HepG2 (cell line): Measurements from ENCODE around the gene SLC4A2. TPM values are rescaled to one million over a fixed set of nuclear protein-coding genes. Genes with fewer than 3 reads are reported as not detected.

ENCODE experiments used
- ARID4A ChIP-seq: sonication (generic); formaldehyde crosslinking; IDR thresholded peaks from 2 replicates; pipeline ENCODE4 v1.5.0; 2020; ENCODE audit warnings: mild to moderate bottlenecking, missing genetic modification reagents, borderline replicate concordance
- ETS1 ChIP-seq: sonication (generic); formaldehyde crosslinking; IDR thresholded peaks from 2 replicates; pipeline ENCODE4 v1.4.0; 2020; ENCODE audit warnings: missing genetic modification reagents
- IRF9 ChIP-seq: sonication (generic); formaldehyde crosslinking; IDR thresholded peaks from 2 replicates; pipeline ENCODE4 v1.8.0; 2022; ENCODE audit warnings: missing genetic modification reagents, mild to moderate bottlenecking, borderline replicate concordance
- MEF2D ChIP-seq: sonication (generic); formaldehyde crosslinking; IDR thresholded peaks from 2 replicates; pipeline ENCODE4 v1.5.1; 2020; ENCODE audit warnings: mild to moderate bottlenecking, missing genetic modification reagents
- MIER3 ChIP-seq: IDR thresholded peaks from 2 replicates; pipeline ENCODE4 v1.6.1; 2016; ENCODE audit warnings: missing compliant biosample characterization, borderline replicate concordance
- NCOA2 ChIP-seq: sonication (generic); formaldehyde crosslinking; IDR thresholded peaks from 2 replicates; pipeline ENCODE4 v1.8.0; 2022; ENCODE audit warnings: inconsistent platforms
- PAXIP1 ChIP-seq: sonication (generic); formaldehyde crosslinking; conservative IDR thresholded peaks from 2 replicates; pipeline ENCODE4 v1.4.0; 2020; ENCODE audit warnings: mild to moderate bottlenecking, missing genetic modification reagents, moderate library complexity
- PCBP1 ChIP-seq: fragments of 200-400 bp; formaldehyde crosslinking; IDR thresholded peaks from 2 replicates; pipeline ENCODE4 v1.6.1; 2017; ENCODE audit warnings: mild to moderate bottlenecking, low read depth, low read length, borderline replicate concordance
- POGZ ChIP-seq: sonication (generic); formaldehyde crosslinking; IDR thresholded peaks from 2 replicates; pipeline ENCODE4 v1.4.0; 2020; ENCODE audit warnings: mild to moderate bottlenecking, missing genetic modification reagents
- RNF219 ChIP-seq: sonication (generic); formaldehyde crosslinking; IDR thresholded peaks from 2 replicates; pipeline ENCODE4 v1.5.0; 2020; ENCODE audit warnings: mild to moderate bottlenecking, missing genetic modification reagents
- ZNF503 ChIP-seq: sonication (generic); formaldehyde crosslinking; IDR thresholded peaks from 2 replicates; pipeline ENCODE4 v1.4.0; 2020; ENCODE audit warnings: missing genetic modification reagents
- ZNF713 ChIP-seq: sonication (generic); formaldehyde crosslinking; IDR thresholded peaks from 2 replicates; pipeline ENCODE4 v1.4.0; 2020; ENCODE audit warnings: mild to moderate bottlenecking, missing genetic modification reagents
- ZNF839 ChIP-seq: sonication (generic); formaldehyde crosslinking; IDR thresholded peaks from 2 replicates; pipeline ENCODE4 v1.4.0; 2020; ENCODE audit warnings: missing genetic modification reagents, mild to moderate bottlenecking, borderline replicate concordance
- polyA plus RNA-seq, 8 experiments: library from polyadenylated mRNA; depleted of rRNA in 3 of 8; stranded (reverse) in 7 of 8; unstranded in 1 of 8; fragments of >200 nt; fragmentation: Illumina TruSeq in 4 of 8; extraction: Trizol in 4 of 8; gene quantifications; 2 replicates each; pipeline versions ENCODE4 v1.2.1 to v1.2.3, GENCODE V29; 2011 to 2016; ENCODE audit warnings: low read depth in 4 of 8, missing spikeins in 1 of 8, mixed read lengths in 1 of 8; ENCODE audit not compliant: insufficient read depth in 1 of 8
- total RNA-seq, 5 experiments: library from RNA; depleted of rRNA; stranded (reverse); fragments of >200 nt; fragmentation: Illumina TruSeq; extraction: Trizol; gene quantifications; 2 replicates each; pipeline ENCODE4 v1.2.3, GENCODE V29; 2016; ENCODE audit warnings: low read depth in 1 of 5

Gene SLC4A2
- total and polyA plus RNA-seq, 2 of the 13 experiments (the other 11 are each of a cell fraction or from before 2014, with no cell fraction given), result 51.9 to 73.4 TPM

- TF ChIP-seq ZNF503 (no peak), RNF219 (CRISPR knock-in tag) (no peak), ZNF839 (no peak), POGZ (CRISPR knock-in tag) (no peak), IRF9 (CRISPR knock-in tag) (0 out of 2 replicates have a peak, but pooled peaks have one; percentile 0), NCOA2 (CRISPR knock-in tag) (no peak), PCBP1 (peak; percentile 88; the same call in 1 of the 2 replicates), MEF2D (no peak), ARID4A (CRISPR knock-in tag) (no peak; the same call in 1 of the 2 replicates), ETS1 (CRISPR knock-in tag) (no peak), PAXIP1 (CRISPR knock-in tag) (no peak), ZNF713 (CRISPR knock-in tag) (0 out of 2 replicates have a peak, but pooled peaks have one; percentile 42), MIER3 (no peak)
Observed at GRCh38 chr7:151059367-151060112, at the start of gene SLC4A2 (continued).
